KOPT-K1 (cell line): ENCODE measurements around the gene NOTUM.

ENCODE experiments used
- H3K27ac ChIP-seq: fragments of 200-600 bp; sonication (generic); 2 replicates; pipeline ENCODE4 v1.5.1; 2016; ENCODE audit warnings: antibody characterized with exemption, mild to moderate bottlenecking, low read depth, low read length; ENCODE audit not compliant: poor library complexity, severe bottlenecking
- H3K36me3 ChIP-seq: fragments of 200-600 bp; sonication (generic); 2 replicates; pipeline ENCODE4 v1.5.1; 2017; ENCODE audit warnings: antibody characterized with exemption, mild to moderate bottlenecking, low read length, moderate library complexity; ENCODE audit not compliant: insufficient read depth
- H3K9me3 ChIP-seq: fragments of 200-600 bp; sonication (generic); 2 replicates; pipeline ENCODE4 v1.5.1; 2017; ENCODE audit warnings: antibody characterized with exemption, low read length, mild to moderate bottlenecking; ENCODE audit not compliant: insufficient read depth, poor library complexity, severe bottlenecking

The NOTUM gene

GRCh38 chr17:81973432-81973831 is 12.4 kb upstream of the NOTUM start:
- Histone ChIP-seq H3K9me3 (peaks cover 20% of the 10 kb centered on the region), H3K27ac (no peak overlapping the region), H3K36me3 (no peaks in the 10 kb centered on the region)

GRCh38 chr17:81968850-81969812 is 8.1 kb upstream of the NOTUM start:
- Histone ChIP-seq H3K9me3 (peaks cover 18% of the 10 kb centered on the region), H3K27ac (no peak overlapping the region)

GRCh38 chr17:81968396-81968745 is 7.4 kb upstream of the NOTUM start:
- Histone ChIP-seq H3K36me3 (no peaks in the 10 kb centered on the region), H3K27ac (peak overlapping the region; percentile 56), H3K9me3 (peaks cover 12% of the 10 kb centered on the region)

More at GRCh38 chr17:81968850-81969812, 8.1 kb upstream of the NOTUM start:
- H3K36me3 ChIP-seq = no peaks in the 10 kb centered on the region

- no peaks in the 10 kb centered on the region for H3K36me3 ChIP-seq
- H3K9me3 ChIP-seq = peaks cover 7% of the 10 kb centered on the region
- H3K27ac ChIP-seq = peak overlapping the region; percentile 56
Observed at GRCh38 chr17:81967533-81968395, 6.8 kb upstream of the NOTUM start.

GRCh38 chr17:81967244-81967532 is 6.2 kb upstream of the NOTUM start:
- Histone ChIP-seq H3K9me3 (peaks cover 2% of the 10 kb centered on the region), H3K27ac (peak overlapping the region; percentile 56), H3K36me3 (no peaks in the 10 kb centered on the region)

GRCh38 chr17:81966343-81967243 is 5.6 kb upstream of the NOTUM start:
- Histone ChIP-seq H3K9me3 (no peaks in the 10 kb centered on the region), H3K36me3 (no peaks in the 10 kb centered on the region), H3K27ac (no peak overlapping the region)

- Histone ChIP-seq H3K27ac (no peak overlapping the region), H3K9me3 (no peaks in the 10 kb centered on the region), H3K36me3 (no peaks in the 10 kb centered on the region)
Observed at GRCh38 chr17:81964081-81964849, 3.3 kb upstream of the NOTUM start.

GRCh38 chr17:81962499-81963441 is 1.8 kb upstream of the NOTUM start:
- H3K9me3 ChIP-seq = no peaks in the 10 kb centered on the region
- H3K27ac ChIP-seq = no peak overlapping the region
- no peaks in the 10 kb centered on the region for H3K36me3 ChIP-seq

GRCh38 chr17:81961521-81962498 is 823 bp upstream of the NOTUM start:
- Histone ChIP-seq H3K27ac (no peak overlapping the region), H3K36me3 (no peaks in the 10 kb centered on the region), H3K9me3 (no peaks in the 10 kb centered on the region)

- no peaks in the 10 kb centered on the region for H3K36me3 ChIP-seq
- H3K9me3 ChIP-seq = no peaks in the 10 kb centered on the region
- H3K27ac ChIP-seq = no peak overlapping the region
Observed at GRCh38 chr17:81960130-81960958, 643 bp downstream of the NOTUM start.

- Histone ChIP-seq H3K9me3 (no peaks in the 10 kb centered on the region), H3K27ac (no peak overlapping the region), H3K36me3 (no peaks in the 10 kb centered on the region)
Observed at GRCh38 chr17:81959362-81960129, 1.4 kb downstream of the NOTUM start.
